SK-N-SH treated with all-trans-retinoic acid at 6 μM for 48 hours (cell line): ENCODE results near the gene TRIM37.

Experiments used
- ATAC-seq: fragments of 200-7000 bp; cut with Tn5 transposase; 3 replicates; pipeline ENCODE4 v1.9.1; 2020; ENCODE audit warnings: mild to moderate bottlenecking, moderate library complexity
- ARNTL ChIP-seq: fragments of 450-650 bp; formaldehyde crosslinking; IDR thresholded peaks from 2 replicates; pipeline ENCODE4 v1.5.0; 2020; ENCODE audit warnings: low read depth, mild to moderate bottlenecking, moderate library complexity, borderline replicate concordance
- BACH2 ChIP-seq: fragments of 250-450 bp; sonication (Bioruptor Pico); IDR thresholded peaks from 2 replicates; pipeline ENCODE4 v1.9.0; 2021; ENCODE audit warnings: mild to moderate bottlenecking, borderline replicate concordance
- CSDC2 ChIP-seq: fragments of 250-450 bp; sonication (Bioruptor Pico); IDR thresholded peaks from 2 replicates; pipeline ENCODE4 v1.5.0; 2020; ENCODE audit warnings: mild to moderate bottlenecking, moderate library complexity
- CSRNP3 ChIP-seq: fragments of 250-450 bp; sonication (Bioruptor Pico); IDR thresholded peaks from 2 replicates; pipeline ENCODE4 v1.5.1; 2021; ENCODE audit warnings: mild to moderate bottlenecking, moderate library complexity
- ESRRG ChIP-seq: fragments of 250-450 bp; sonication (Bioruptor Pico); IDR thresholded peaks from 2 replicates; pipeline ENCODE4 v1.6.1; 2021; ENCODE audit warnings: mild to moderate bottlenecking
- GLIS3 ChIP-seq: fragments of 250-450 bp; sonication (Bioruptor Pico); IDR thresholded peaks from 2 replicates; pipeline ENCODE4 v1.5.0; 2020; ENCODE audit warnings: mild to moderate bottlenecking, moderate library complexity
- ISL1 ChIP-seq: fragments of 250-450 bp; sonication (Bioruptor Pico); IDR thresholded peaks from 2 replicates; pipeline ENCODE4 v2.1.2; 2022; ENCODE audit warnings: mild to moderate bottlenecking, moderate library complexity
- OSR1 ChIP-seq: fragments of 250-450 bp; sonication (Bioruptor Pico); IDR thresholded peaks from 2 replicates; pipeline ENCODE4 v1.8.0; 2022; ENCODE audit warnings: moderate library complexity, mild to moderate bottlenecking, inconsistent platforms
- PATZ1 ChIP-seq: fragments of 250-450 bp; sonication (Bioruptor Pico); IDR thresholded peaks from 2 replicates; pipeline ENCODE4 v1.8.0; 2020; ENCODE audit warnings: mild to moderate bottlenecking, moderate library complexity, borderline replicate concordance
- POU6F1 ChIP-seq: fragments of 250-450 bp; sonication (Bioruptor Pico); IDR thresholded peaks from 2 replicates; pipeline ENCODE4 v1.8.0; 2021; ENCODE audit warnings: low read depth, mild to moderate bottlenecking, moderate library complexity, borderline replicate concordance
- PPARA ChIP-seq: fragments of 250-450 bp; sonication (Bioruptor Pico); IDR thresholded peaks from 2 replicates; pipeline ENCODE4 v1.5.0; 2020; ENCODE audit warnings: mild to moderate bottlenecking, borderline replicate concordance
- RARB ChIP-seq: fragments of 250-450 bp; sonication (Bioruptor Pico); IDR thresholded peaks from 2 replicates; pipeline ENCODE4 v1.8.0; 2021; ENCODE audit warnings: mild to moderate bottlenecking, moderate library complexity
- SNAI2 ChIP-seq: fragments of 250-450 bp; sonication (Bioruptor Pico); IDR thresholded peaks from 2 replicates; pipeline ENCODE4 v1.5.0; 2020; ENCODE audit warnings: mild to moderate bottlenecking, moderate library complexity
- TCF4 ChIP-seq: fragments of 250-450 bp; sonication (Bioruptor Pico); IDR thresholded peaks from 2 replicates; pipeline ENCODE4 v1.8.0; 2021; ENCODE audit warnings: mild to moderate bottlenecking, moderate library complexity, borderline replicate concordance
- TOX ChIP-seq: fragments of 250-450 bp; sonication (Bioruptor Pico); IDR thresholded peaks from 2 replicates; pipeline ENCODE4 v1.8.0; 2021; ENCODE audit warnings: mild to moderate bottlenecking, moderate library complexity, borderline replicate concordance
- TSHZ2 ChIP-seq: fragments of 250-450 bp; sonication (Bioruptor Pico); IDR thresholded peaks from 2 replicates; pipeline ENCODE4 v1.5.0; 2020; ENCODE audit warnings: mild to moderate bottlenecking, moderate library complexity
- ZC3H10 ChIP-seq: fragments of 250-450 bp; sonication (Bioruptor Pico); IDR thresholded peaks from 2 replicates; pipeline ENCODE4 v1.5.1; 2021; ENCODE audit warnings: mild to moderate bottlenecking, moderate library complexity
- ZFP3 ChIP-seq: fragments of 250-450 bp; sonication (Bioruptor Pico); IDR thresholded peaks from 2 replicates; pipeline ENCODE4 v1.5.0; 2020; ENCODE audit warnings: mild to moderate bottlenecking, moderate library complexity
- ZFP30 ChIP-seq: fragments of 450-650 bp; formaldehyde crosslinking; IDR thresholded peaks from 2 replicates; pipeline ENCODE4 v1.5.0; 2022; ENCODE audit warnings: mild to moderate bottlenecking, moderate library complexity
- ZNF565 ChIP-seq: fragments of 450-650 bp; formaldehyde crosslinking; conservative IDR thresholded peaks from 2 replicates; pipeline ENCODE4 v1.5.0; 2020; ENCODE audit warnings: low read depth, mild to moderate bottlenecking, moderate library complexity
- ZNF70 ChIP-seq: fragments of 450-650 bp; formaldehyde crosslinking; IDR thresholded peaks from 2 replicates; pipeline ENCODE4 v1.5.0; 2020; ENCODE audit warnings: mild to moderate bottlenecking, moderate library complexity
- ZNF8 ChIP-seq: fragments of 450-650 bp; formaldehyde crosslinking; IDR thresholded peaks from 2 replicates; pipeline ENCODE4 v1.5.0; 2020; ENCODE audit warnings: mild to moderate bottlenecking, moderate library complexity
- TF ChIP-seq, protein P1 (sequence below): fragments of 250-450 bp; sonication (Bioruptor Pico); IDR thresholded peaks from 2 replicates; pipeline ENCODE4 v1.5.1; 2020; ENCODE audit warnings: low read depth, mild to moderate bottlenecking, moderate library complexity

Gene TRIM37

GRCh38 chr17:58998871-58999270 is 107.8 kb downstream of the TRIM37 start (continued):
- TF ChIP-seq, protein P1, sequence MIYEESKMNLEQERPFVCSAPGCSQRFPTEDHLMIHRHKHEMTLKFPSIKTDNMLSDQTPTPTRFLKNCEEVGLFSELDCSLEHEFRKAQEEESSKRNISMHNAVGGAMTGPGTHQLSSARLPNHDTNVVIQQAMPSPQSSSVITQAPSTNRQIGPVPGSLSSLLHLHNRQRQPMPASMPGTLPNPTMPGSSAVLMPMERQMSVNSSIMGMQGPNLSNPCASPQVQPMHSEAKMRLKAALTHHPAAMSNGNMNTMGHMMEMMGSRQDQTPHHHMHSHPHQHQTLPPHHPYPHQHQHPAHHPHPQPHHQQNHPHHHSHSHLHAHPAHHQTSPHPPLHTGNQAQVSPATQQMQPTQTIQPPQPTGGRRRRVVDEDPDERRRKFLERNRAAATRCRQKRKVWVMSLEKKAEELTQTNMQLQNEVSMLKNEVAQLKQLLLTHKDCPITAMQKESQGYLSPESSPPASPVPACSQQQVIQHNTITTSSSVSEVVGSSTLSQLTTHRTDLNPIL = no peak
- TF ChIP-seq BACH2 (no peak), CSRNP3 (CRISPR knock-in tag) (no peak), ZC3H10 (CRISPR knock-in tag) (no peak), ZFP30 (no peak)

DNA sequence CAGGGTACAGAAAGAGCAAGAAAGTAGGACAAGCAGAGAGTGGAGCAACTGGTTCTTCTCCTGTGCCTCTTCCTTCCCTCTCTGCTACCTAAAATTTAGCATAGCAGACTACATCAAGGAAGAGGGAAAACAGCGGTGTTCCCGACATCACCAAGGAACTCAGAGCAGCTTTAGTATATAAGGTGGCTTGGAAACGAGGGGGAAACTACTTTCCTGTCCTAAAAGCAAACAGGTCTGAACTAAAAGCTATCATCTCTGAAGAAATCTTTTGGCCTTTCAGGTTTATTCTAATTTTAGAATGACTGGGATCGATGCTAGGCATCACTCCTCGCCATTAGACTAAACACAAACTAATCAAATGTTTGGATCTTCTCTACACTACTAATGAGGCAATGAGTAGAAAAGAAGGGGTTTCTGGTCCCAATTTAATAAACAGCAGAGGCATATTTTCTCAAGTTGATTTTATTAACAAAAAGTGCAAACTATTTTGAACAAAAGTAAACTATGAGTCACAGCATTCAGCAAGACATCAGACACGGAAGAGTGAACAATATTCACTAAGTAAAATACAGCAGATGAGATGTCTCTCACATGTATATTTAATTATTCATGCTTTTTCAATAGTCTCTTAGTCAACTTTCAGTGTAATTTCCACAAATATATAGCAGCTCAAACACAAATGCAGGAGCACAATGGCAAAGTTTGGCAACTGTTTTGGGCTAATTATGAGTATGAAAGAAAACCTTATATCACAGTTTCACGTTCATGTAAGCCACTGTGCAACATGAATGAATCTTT is 108.7 kb downstream of the TRIM37 start:
- no peak for ATAC-seq
- TF ChIP-seq ZNF8 (CRISPR knock-in tag) (no peak), CSDC2 (CRISPR knock-in tag) (no peak), BACH2 (no peak), ZFP3 (no peak), ARNTL (no peak), PATZ1 (CRISPR knock-in tag) (no peak), OSR1 (CRISPR knock-in tag) (no peak), TCF4 (CRISPR knock-in tag) (no peak), TSHZ2 (CRISPR knock-in tag) (no peak), ZNF70 (CRISPR knock-in tag) (no peak)

DNA sequence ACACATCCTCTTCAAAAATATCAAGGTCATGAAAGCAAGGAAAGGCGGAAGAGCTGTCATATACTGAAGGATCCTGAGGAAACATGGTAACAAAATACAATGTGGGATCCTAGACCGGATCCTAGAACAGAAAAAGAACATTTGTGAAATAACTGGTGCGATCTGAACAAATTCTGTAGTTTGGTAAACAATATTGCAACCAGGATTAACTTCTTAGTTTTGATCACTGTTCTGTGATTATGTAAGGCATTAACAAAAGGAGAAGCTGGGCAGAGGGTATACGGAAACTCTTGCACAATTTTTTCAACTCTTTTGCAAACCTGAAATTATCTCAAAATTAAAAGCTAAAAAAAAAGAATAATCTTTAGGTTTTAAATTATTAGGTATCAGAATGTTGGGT is 109.7 kb downstream of the TRIM37 start:
- TF ChIP-seq ESRRG (CRISPR knock-in tag) (no peak), SNAI2 (CRISPR knock-in tag) (no peak), TCF4 (CRISPR knock-in tag) (no peak), RARB (CRISPR knock-in tag) (no peak), ZNF565 (no peak), ZNF70 (CRISPR knock-in tag) (no peak), ISL1 (CRISPR knock-in tag) (no peak), PPARA (CRISPR knock-in tag) (no peak), CSDC2 (CRISPR knock-in tag) (no peak), ZFP3 (no peak), POU6F1 (no peak), ZC3H10 (CRISPR knock-in tag) (no peak), TSHZ2 (CRISPR knock-in tag) (no peak), ZFP30 (no peak), PATZ1 (CRISPR knock-in tag) (no peak), GLIS3 (CRISPR knock-in tag) (no peak), ZNF8 (CRISPR knock-in tag) (no peak), ARNTL (no peak), TOX (CRISPR knock-in tag) (no peak), OSR1 (CRISPR knock-in tag) (no peak)
- TF ChIP-seq, all 23 proteins: peak for 0
- ATAC-seq = no peak
